NCI-H1092 treated with DMSO at 0.1 percent for 48 hours (cell line): ENCODE data around the gene ROBO2.

Source experiments
- DNase-seq: peaks from one replicate; lab custom pipeline; 2025; lab: John Stamatoyannopoulos, UW

ROBO2 gene

GRCh38 chr3:77571971-77572715, 532.2 kb downstream of the ROBO2 start:
- DNase-seq: no peak

GRCh38 chr3:77577264-77577663, 537.4 kb downstream of the ROBO2 start:
- no peak for DNase-seq

GRCh38 chr3:77586216-77586615, 546.3 kb downstream of the ROBO2 start:
- DNase-seq: no peak

- no peak for DNase-seq
Observed at GRCh38 chr3:77588863-77589262, 549.0 kb downstream of the ROBO2 start.

- DNase-seq: no peak
Observed at GRCh38 chr3:77590191-77590590, 550.3 kb downstream of the ROBO2 start.

GRCh38 chr3:77595371-77595870, 555.5 kb downstream of the ROBO2 start:
- DNase-seq: no peak

- no peak for DNase-seq
Observed at GRCh38 chr3:77599948-77600347, 560.0 kb downstream of the ROBO2 start.

- DNase-seq: no peak
Observed at GRCh38 chr3:77601823-77602415, 562.0 kb downstream of the ROBO2 start.

- no peak for DNase-seq
Observed at GRCh38 chr3:77602722-77603121, 562.8 kb downstream of the ROBO2 start.

GRCh38 chr3:77605308-77605707, 565.4 kb downstream of the ROBO2 start:
- DNase-seq: no peak

GRCh38 chr3:77605865-77606264, 566.0 kb downstream of the ROBO2 start:
- DNase-seq: no peak

- DNase-seq: no peak
Observed at GRCh38 chr3:77606372-77606771, 566.5 kb downstream of the ROBO2 start.

GRCh38 chr3:77618686-77619085, 578.8 kb downstream of the ROBO2 start:
- DNase-seq: no peak

GRCh38 chr3:77620009-77620408, 580.1 kb downstream of the ROBO2 start:
- no peak for DNase-seq

GRCh38 chr3:77623500-77623899, 583.6 kb downstream of the ROBO2 start:
- DNase-seq: no peak

GRCh38 chr3:77626157-77626556, 586.3 kb downstream of the ROBO2 start:
- no peak for DNase-seq

- no peak for DNase-seq
Observed at GRCh38 chr3:77648214-77648613, 608.3 kb downstream of the ROBO2 start.

- DNase-seq: no peak
Observed at GRCh38 chr3:77648664-77649063, 608.8 kb downstream of the ROBO2 start.

GRCh38 chr3:77652624-77653023, 612.7 kb downstream of the ROBO2 start:
- no peak for DNase-seq

- no peak for DNase-seq
Observed at GRCh38 chr3:77655396-77655795, 615.5 kb downstream of the ROBO2 start.

- DNase-seq: no peak
Observed at GRCh38 chr3:77660718-77661117, 620.8 kb downstream of the ROBO2 start.

GRCh38 chr3:77667901-77668300, 628.0 kb downstream of the ROBO2 start:
- DNase-seq: no peak

- no peak for DNase-seq
Observed at GRCh38 chr3:77668376-77668775, 628.5 kb downstream of the ROBO2 start.

- no peak for DNase-seq
Observed at GRCh38 chr3:77672016-77672415, 632.1 kb downstream of the ROBO2 start.
